ENCODE measurements around the gene RMI1. TPM values are rescaled to one million over a fixed set of nuclear protein-coding genes. Genes with fewer than 3 reads are reported as not detected.

RMI1 gene
- polyA plus RNA-seq (2013, experiment 1 of 2), result 27.8 TPM
- 27.4 TPM for polyA plus RNA-seq (2013, experiment 2 of 2)

DNA sequence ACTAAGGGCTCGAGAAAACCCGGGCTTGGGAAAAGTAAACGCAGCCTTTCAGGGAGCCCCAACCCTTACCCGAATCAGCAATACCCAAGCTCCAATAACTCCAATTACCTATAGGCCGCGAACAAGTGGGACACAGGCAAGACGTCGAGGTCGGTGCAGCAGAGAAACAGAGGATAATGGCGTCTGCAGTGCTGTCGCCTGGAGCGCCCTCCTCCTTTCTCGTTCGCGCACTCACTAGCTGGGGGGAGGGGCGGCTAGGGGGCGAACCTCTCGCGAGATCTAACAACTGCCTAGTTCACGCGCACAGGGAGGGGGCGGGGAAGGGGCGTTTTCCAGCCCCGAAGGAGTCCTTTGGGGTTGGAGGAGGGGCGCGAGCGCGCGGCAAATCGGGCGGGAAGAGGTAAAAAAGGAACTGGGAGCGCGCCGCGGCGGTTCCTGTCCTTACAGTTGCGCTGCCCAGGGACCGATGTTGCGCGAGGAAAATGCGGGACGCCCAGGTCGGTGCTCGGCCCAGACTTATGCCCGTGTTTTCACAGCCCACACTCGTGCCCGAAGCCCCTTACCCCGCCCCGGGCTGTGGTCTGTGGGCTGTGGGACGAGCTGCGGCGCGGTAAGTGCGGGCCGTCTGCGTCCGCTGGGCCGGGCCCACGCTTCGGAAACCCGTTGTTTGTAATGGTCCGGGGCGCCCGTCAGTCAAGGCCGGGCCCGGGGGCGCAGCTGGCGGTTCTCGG is at the start of gene RMI1:
Gene RMI1 (plus strand): TSS at position 411 of the 731 bp plus-strand sequence. CDS start 20,182 bp downstream, outside the sequence.
- no CpG with 5 or more reads among the region's 69 CpGs for WGBS (ENCODE audit: extremely low coverage, insufficient coverage, low lambda C conversion rate)
- H3K27ac ChIP-seq (ENCODE audit: low read depth, low read length), result peak within 1 kb of the TSS; percentile 89
- peak within 1 kb of the TSS; percentile 99 for H3K4ac ChIP-seq (ENCODE audit: low read depth, low read length)
- peak within 1 kb of the TSS; percentile 46 for H2BK120ac ChIP-seq (ENCODE audit: low read depth, low read length)
- no peaks in the 10 kb centered on the region for H3K27me3 ChIP-seq (ENCODE audit: insufficient read depth, low read length, poor library complexity)
- peak within 1 kb of the TSS; percentile 99 for H3K9ac ChIP-seq (ENCODE audit: low read length)
- peak within 1 kb of the TSS; percentile 98 for H3K4me3 ChIP-seq (ENCODE audit: low read length)
- DNase-seq, result peak; percentile 99
- H3K4me1 ChIP-seq (ENCODE audit: control insufficient read depth, low read depth, low read length), result no peaks in the 10 kb centered on the region
- peaks cover 71% of the 10 kb centered on the region for H3K79me2 ChIP-seq (ENCODE audit: control insufficient read depth, insufficient read depth, low read length)
- H3K18ac ChIP-seq (ENCODE audit: low read length), result peak within 1 kb of the TSS; percentile 94
- no peaks in the 10 kb centered on the region for H3K36me3 ChIP-seq (ENCODE audit: control insufficient read depth, insufficient read depth, low read length)
- peak within 1 kb of the TSS; percentile 68 for H2AK5ac ChIP-seq (ENCODE audit: low read length)
- H3K4me2 ChIP-seq (ENCODE audit: low read length), result peak within 1 kb of the TSS; percentile 85
- no peak within 1 kb of the TSS for H2BK15ac ChIP-seq (replicated peaks; ENCODE audit: low read depth)
- H4K5ac ChIP-seq (ENCODE audit: low read length), result peak within 1 kb of the TSS; percentile 33
- peak within 1 kb of the TSS; percentile 56 for H4K8ac ChIP-seq (ENCODE audit: low read depth, low read length)
- H3K79me1 ChIP-seq (ENCODE audit: low read length), result no peaks in the 10 kb centered on the region
- peak within 1 kb of the TSS; percentile 99 for H3K56ac ChIP-seq (ENCODE audit: low read length)
- peak within 1 kb of the TSS; percentile 94 for H2BK5ac ChIP-seq (ENCODE audit: low read length)
- peak within 1 kb of the TSS; percentile 57 for H3K23ac ChIP-seq (ENCODE audit: low read length)

GRCh38 chr9:83930881-83931280 is 49.7 kb upstream of the RMI1 start:
- WGBS (ENCODE audit: extremely low coverage, insufficient coverage, low lambda C conversion rate), result no CpG with 5 or more reads among the region's 5 CpGs
- Histone ChIP-seq H3K4me3 (ENCODE audit: low read length) (no peak overlapping the region), H3K36me3 (ENCODE audit: control insufficient read depth, insufficient read depth, low read length) (no peaks in the 10 kb centered on the region)

DNA sequence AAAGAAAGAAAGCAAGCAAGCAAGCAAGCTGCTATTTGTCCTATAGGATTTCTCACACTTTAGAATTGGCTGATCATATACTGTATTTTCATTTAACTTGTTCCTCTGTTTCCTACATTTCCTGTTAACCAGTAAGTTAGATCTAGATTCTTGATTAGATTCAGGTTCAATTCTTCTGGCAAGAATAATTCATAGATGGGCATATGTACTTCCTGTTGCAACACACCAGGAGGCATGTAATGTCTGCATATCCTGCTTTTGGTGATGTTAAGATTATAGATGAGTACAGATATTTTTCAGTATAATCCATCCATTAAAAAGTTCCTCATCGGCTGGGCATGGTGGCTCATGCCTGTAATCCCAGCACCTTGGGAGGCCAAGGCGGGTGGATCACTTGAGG is 48.6 kb upstream of the RMI1 start:
- WGBS (ENCODE audit: extremely low coverage, insufficient coverage, low lambda C conversion rate), result no CpG with 5 or more reads among the region's 2 CpGs
- DNase-seq, result no peak

More at GRCh38 chr9:83930881-83931280, 49.7 kb upstream of the RMI1 start:
- Histone ChIP-seq H2BK120ac (ENCODE audit: low read depth, low read length) (no peak overlapping the region), H3K23ac (ENCODE audit: low read length) (no peak overlapping the region), H2AK5ac (ENCODE audit: low read length) (no peak overlapping the region), H3K27me3 (ENCODE audit: insufficient read depth, low read length, poor library complexity) (no peaks in the 10 kb centered on the region), H2BK15ac (replicated peaks; ENCODE audit: low read depth) (no peak overlapping the region), H3K4me1 (ENCODE audit: control insufficient read depth, low read depth, low read length) (no peaks in the 10 kb centered on the region), H4K8ac (ENCODE audit: low read depth, low read length) (no peak overlapping the region), H3K27ac (ENCODE audit: low read depth, low read length) (no peak overlapping the region), H3K4ac (ENCODE audit: low read depth, low read length) (no peak overlapping the region), H3K9ac (ENCODE audit: low read length) (no peak overlapping the region), H3K18ac (ENCODE audit: low read length) (no peak overlapping the region), H3K79me2 (ENCODE audit: control insufficient read depth, insufficient read depth, low read length) (no peaks in the 10 kb centered on the region), H3K79me1 (ENCODE audit: low read length) (no peaks in the 10 kb centered on the region), H3K4me2 (ENCODE audit: low read length) (no peak overlapping the region), H4K5ac (ENCODE audit: low read length) (no peak overlapping the region), H3K56ac (ENCODE audit: low read length) (no peak overlapping the region), H2BK5ac (ENCODE audit: low read length) (no peak overlapping the region)
- DNase-seq, result no peak

DNA sequence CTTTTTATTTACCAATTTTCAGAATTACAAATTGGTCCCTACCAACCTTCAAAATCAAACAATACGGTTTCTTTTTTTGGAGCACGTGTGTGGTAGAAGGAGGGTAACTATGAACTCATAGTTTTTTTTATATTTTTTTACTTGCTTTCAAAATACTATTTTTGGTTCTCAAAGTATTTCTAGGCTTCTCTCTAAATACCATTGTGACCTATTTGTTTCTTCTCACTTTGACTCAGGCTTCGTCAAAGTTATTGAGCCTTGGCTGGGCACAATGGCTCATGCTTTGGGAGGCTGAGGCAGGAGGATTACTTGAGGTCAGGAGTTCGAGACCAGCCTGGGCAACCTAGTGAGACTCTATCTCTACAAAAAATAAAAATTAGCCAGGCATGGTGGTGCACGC is 47.8 kb upstream of the RMI1 start:
- H3K9ac ChIP-seq (ENCODE audit: low read length), result no peak overlapping the region
- H3K36me3 ChIP-seq (ENCODE audit: control insufficient read depth, insufficient read depth, low read length), result no peaks in the 10 kb centered on the region
- H3K23ac ChIP-seq (ENCODE audit: low read length), result no peak overlapping the region
- no peaks in the 10 kb centered on the region for H3K27me3 ChIP-seq (ENCODE audit: insufficient read depth, low read length, poor library complexity)
- H2BK5ac ChIP-seq (ENCODE audit: low read length), result no peak overlapping the region
- no peak overlapping the region for H4K8ac ChIP-seq (ENCODE audit: low read depth, low read length)
- no peak overlapping the region for H3K56ac ChIP-seq (ENCODE audit: low read length)
- H3K4me3 ChIP-seq (ENCODE audit: low read length), result no peak overlapping the region
- H2BK15ac ChIP-seq (replicated peaks; ENCODE audit: low read depth), result no peak overlapping the region
- no peaks in the 10 kb centered on the region for H3K79me1 ChIP-seq (ENCODE audit: low read length)
- H3K18ac ChIP-seq (ENCODE audit: low read length), result no peak overlapping the region
- H3K79me2 ChIP-seq (ENCODE audit: control insufficient read depth, insufficient read depth, low read length), result no peaks in the 10 kb centered on the region
- no peaks in the 10 kb centered on the region for H3K4me1 ChIP-seq (ENCODE audit: control insufficient read depth, low read depth, low read length)
- no peak overlapping the region for H4K5ac ChIP-seq (ENCODE audit: low read length)
- H2AK5ac ChIP-seq (ENCODE audit: low read length), result no peak overlapping the region
- no CpG with 5 or more reads among the region's 5 CpGs for WGBS (ENCODE audit: extremely low coverage, insufficient coverage, low lambda C conversion rate)
- H3K4ac ChIP-seq (ENCODE audit: low read depth, low read length), result no peak overlapping the region
- no peak for DNase-seq
- no peak overlapping the region for H3K4me2 ChIP-seq (ENCODE audit: low read length)
- H2BK120ac ChIP-seq (ENCODE audit: low read depth, low read length), result no peak overlapping the region
- H3K27ac ChIP-seq (ENCODE audit: low read depth, low read length), result no peak overlapping the region

More for the DNA sequence above, 48.6 kb upstream of the RMI1 start:
- Histone ChIP-seq H3K56ac (ENCODE audit: low read length) (no peak overlapping the region), H3K23ac (ENCODE audit: low read length) (no peak overlapping the region), H3K9ac (ENCODE audit: low read length) (no peak overlapping the region), H3K4me1 (ENCODE audit: control insufficient read depth, low read depth, low read length) (no peaks in the 10 kb centered on the region), H2BK120ac (ENCODE audit: low read depth, low read length) (no peak overlapping the region), H4K8ac (ENCODE audit: low read depth, low read length) (no peak overlapping the region), H2AK5ac (ENCODE audit: low read length) (no peak overlapping the region), H3K27me3 (ENCODE audit: insufficient read depth, low read length, poor library complexity) (no peaks in the 10 kb centered on the region), H3K79me2 (ENCODE audit: control insufficient read depth, insufficient read depth, low read length) (no peaks in the 10 kb centered on the region), H3K4me3 (ENCODE audit: low read length) (no peak overlapping the region), H3K27ac (ENCODE audit: low read depth, low read length) (no peak overlapping the region), H2BK5ac (ENCODE audit: low read length) (no peak overlapping the region), H3K4ac (ENCODE audit: low read depth, low read length) (no peak overlapping the region), H3K79me1 (ENCODE audit: low read length) (no peaks in the 10 kb centered on the region), H3K18ac (ENCODE audit: low read length) (no peak overlapping the region), H3K4me2 (ENCODE audit: low read length) (no peak overlapping the region), H3K36me3 (ENCODE audit: control insufficient read depth, insufficient read depth, low read length) (no peaks in the 10 kb centered on the region), H2BK15ac (replicated peaks; ENCODE audit: low read depth) (no peak overlapping the region), H4K5ac (ENCODE audit: low read length) (no peak overlapping the region)

GRCh38 chr9:83933790-83934189 is 46.8 kb upstream of the RMI1 start:
- Histone ChIP-seq H3K56ac (ENCODE audit: low read length) (no peak overlapping the region), H3K36me3 (ENCODE audit: control insufficient read depth, insufficient read depth, low read length) (no peaks in the 10 kb centered on the region), H2AK5ac (ENCODE audit: low read length) (no peak overlapping the region), H4K5ac (ENCODE audit: low read length) (no peak overlapping the region), H2BK5ac (ENCODE audit: low read length) (no peak overlapping the region), H3K23ac (ENCODE audit: low read length) (no peak overlapping the region), H4K8ac (ENCODE audit: low read depth, low read length) (no peak overlapping the region), H3K4me2 (ENCODE audit: low read length) (no peak overlapping the region), H2BK120ac (ENCODE audit: low read depth, low read length) (no peak overlapping the region), H3K27me3 (ENCODE audit: insufficient read depth, low read length, poor library complexity) (no peaks in the 10 kb centered on the region), H3K4me1 (ENCODE audit: control insufficient read depth, low read depth, low read length) (no peaks in the 10 kb centered on the region), H3K79me1 (ENCODE audit: low read length) (no peaks in the 10 kb centered on the region), H3K4ac (ENCODE audit: low read depth, low read length) (no peak overlapping the region), H3K9ac (ENCODE audit: low read length) (no peak overlapping the region), H3K27ac (ENCODE audit: low read depth, low read length) (no peak overlapping the region), H3K18ac (ENCODE audit: low read length) (no peak overlapping the region), H3K4me3 (ENCODE audit: low read length) (no peak overlapping the region), H3K79me2 (ENCODE audit: control insufficient read depth, insufficient read depth, low read length) (no peaks in the 10 kb centered on the region), H2BK15ac (replicated peaks; ENCODE audit: low read depth) (no peak overlapping the region)
- WGBS (ENCODE audit: extremely low coverage, insufficient coverage, low lambda C conversion rate), result no CpG with 5 or more reads among the region's 3 CpGs
- DNase-seq, result no peak

All from mesendoderm (in vitro differentiated cells).